ENCODE data around the gene CBLN3. TPM values are rescaled to one million over a fixed set of nuclear protein-coding genes. Genes with fewer than 3 reads are reported as not detected.

Gene CBLN3
- total RNA-seq, 4 donors from 2014 or later, result 0.30 to 2.6 (median 0.93) TPM; not detected in 1

DNA sequence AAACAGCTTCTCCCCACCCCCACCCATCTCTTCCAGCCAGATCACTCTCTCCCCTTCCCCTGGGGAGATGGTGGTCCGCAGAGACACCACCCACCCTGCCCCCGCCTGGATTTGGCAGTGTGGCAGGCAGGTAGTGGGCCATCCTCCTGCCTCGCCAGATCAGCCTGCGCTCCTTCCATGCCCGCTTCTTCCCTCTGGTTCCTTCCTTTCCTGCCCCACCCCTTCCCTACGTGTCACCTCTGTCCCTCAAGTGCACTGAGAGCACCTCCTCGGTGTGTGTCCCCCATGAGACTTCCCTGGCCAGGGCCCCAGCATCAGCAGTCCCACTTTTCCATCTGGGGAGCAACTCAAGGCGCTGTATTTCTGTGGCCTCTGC is 30.0 kb downstream of the CBLN3 start:
- no peak for DNase-seq (ENCODE audit: low spot score in 2 of 2)
- no peak for TF ChIP-seq POLR2A (IDR thresholded peaks at IDR 0.05)
- no peak for TF ChIP-seq EP300 (IDR thresholded peaks at IDR 0.05)
- no peak for TF ChIP-seq CTCF (IDR thresholded peaks at IDR 0.05)
- TF ChIP-seq POLR2AphosphoS5 (IDR thresholded peaks at IDR 0.05), result no peak

GRCh38 chr14:24398653-24399446 is 30.6 kb downstream of the CBLN3 start, which contains the start of gene NYNRIN:
Gene NYNRIN, plus strand, starts transcription at chr14:24399003. Its CDS starts 244 bp downstream, at chr14:24399247.
- no peaks in the 10 kb centered on the region for H3K9me3 ChIP-seq
- DNase-seq (ENCODE audit: low spot score in 2 of 2), result peak in 1 of 2 donors; percentile 73
- no peak for TF ChIP-seq POLR2AphosphoS5 (IDR thresholded peaks at IDR 0.05)
- H3K27me3 ChIP-seq, result no peaks in the 10 kb centered on the region
- peak within 1 kb of the TSS; percentile 62 for H3K4me3 ChIP-seq
- H3K36me3 ChIP-seq, result no peaks in the 10 kb centered on the region
- H3K27ac ChIP-seq, result peak within 1 kb of the TSS; percentile 89
- WGBS, result 7% methylated on average over 15 of the region's 57 CpGs
- peaks cover 94% of the 10 kb centered on the region for H3K4me1 ChIP-seq

More for the DNA sequence above, 30.0 kb downstream of the CBLN3 start:
- Histone ChIP-seq H3K4me1 (peaks cover 90% of the 10 kb centered on the region), H3K4me3 (peak overlapping the region; percentile 62), H3K27me3 (no peaks in the 10 kb centered on the region), H3K36me3 (no peaks in the 10 kb centered on the region), H3K27ac (peak overlapping the region; percentile 89), H3K9me3 (no peaks in the 10 kb centered on the region)
- WGBS, result 9% methylated on average over 8 of the region's 8 CpGs

DNA sequence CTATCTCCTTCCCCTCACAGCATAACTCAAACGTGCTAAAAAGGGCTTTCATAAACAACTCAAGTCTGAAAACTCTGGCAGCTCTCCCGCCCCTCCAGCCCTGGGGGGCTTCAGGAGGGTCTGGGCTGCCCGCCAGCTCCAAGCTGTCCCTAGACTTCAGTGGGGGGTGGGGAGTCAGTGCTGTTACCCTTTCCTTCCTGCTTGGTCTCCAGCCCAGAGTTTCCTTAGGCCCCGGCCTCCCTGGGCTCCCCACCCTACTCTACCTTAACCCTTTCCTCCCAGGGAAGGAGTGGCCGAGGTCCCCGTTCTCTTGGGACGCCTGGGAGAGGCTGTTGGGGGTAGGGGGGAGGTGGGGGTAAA is 31.2 kb downstream of the CBLN3 start:
- 10% methylated on average over 7 of the region's 7 CpGs for WGBS
- Histone ChIP-seq H3K36me3 (no peaks in the 10 kb centered on the region), H3K4me1 (peaks cover 89% of the 10 kb centered on the region), H3K27me3 (no peaks in the 10 kb centered on the region), H3K4me3 (peak overlapping the region; percentile 62), H3K9me3 (no peaks in the 10 kb centered on the region), H3K27ac (peak overlapping the region; percentile 89)
- DNase-seq (ENCODE audit: low spot score in 2 of 2), result no peak
- TF ChIP-seq CTCF (IDR thresholded peaks at IDR 0.05) (no peak), EP300 (IDR thresholded peaks at IDR 0.05) (no peak), POLR2A (IDR thresholded peaks at IDR 0.05) (no peak), POLR2AphosphoS5 (IDR thresholded peaks at IDR 0.05) (no peak)

DNA sequence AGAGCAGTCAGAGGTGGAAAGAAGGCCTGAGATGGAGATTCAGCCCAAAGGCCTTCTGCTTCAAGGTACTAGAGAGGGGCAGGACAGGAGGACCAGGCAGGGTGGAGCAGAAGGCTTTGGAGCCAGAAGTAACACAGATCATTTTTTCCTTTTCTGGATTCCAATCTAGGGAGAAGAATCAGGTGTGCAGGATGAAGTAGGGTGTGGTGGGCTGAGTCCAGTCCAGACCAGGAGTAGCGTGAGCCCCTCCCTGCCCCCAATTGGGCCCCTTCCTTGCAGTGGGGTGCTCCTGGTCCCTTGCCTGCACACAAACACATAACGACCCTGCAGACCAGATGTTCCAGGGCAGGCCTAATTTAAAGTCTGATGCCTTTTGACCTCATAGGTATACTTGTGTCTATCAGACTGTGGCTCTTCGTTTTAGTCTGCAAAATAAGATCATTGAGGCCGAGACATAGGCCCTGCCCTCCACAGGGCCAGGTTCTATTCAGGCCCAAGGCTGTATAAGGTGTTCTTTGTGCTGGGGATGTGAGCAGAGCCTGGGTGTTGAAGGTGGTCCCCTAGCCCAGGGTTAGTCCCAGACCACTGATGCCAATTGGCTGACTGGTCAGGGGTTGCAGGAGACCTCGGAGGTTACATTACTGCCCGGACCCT is 31.7 kb downstream of the CBLN3 start:
- no peaks in the 10 kb centered on the region for H3K27me3 ChIP-seq
- peak overlapping the region; percentile 62 for H3K4me3 ChIP-seq
- H3K36me3 ChIP-seq, result no peaks in the 10 kb centered on the region
- DNase-seq (ENCODE audit: low spot score in 2 of 2), result no peak
- TF ChIP-seq POLR2A (IDR thresholded peaks at IDR 0.05) (no peak), EP300 (IDR thresholded peaks at IDR 0.05) (no peak), POLR2AphosphoS5 (IDR thresholded peaks at IDR 0.05) (no peak), CTCF (IDR thresholded peaks at IDR 0.05) (no peak)
- peaks cover 87% of the 10 kb centered on the region for H3K4me1 ChIP-seq
- peak overlapping the region; percentile 89 for H3K27ac ChIP-seq
- 42% methylated on average over 6 of the region's 6 CpGs for WGBS
- H3K9me3 ChIP-seq, result no peaks in the 10 kb centered on the region

GRCh38 chr14:24395609-24396582 is 33.6 kb downstream of the CBLN3 start:
- DNase-seq (ENCODE audit: low spot score in 2 of 2), result peak in 1 of 2 donors; percentile 51
- no peaks in the 10 kb centered on the region for H3K9me3 ChIP-seq
- TF ChIP-seq POLR2AphosphoS5 (IDR thresholded peaks at IDR 0.05) (no peak), CTCF (IDR thresholded peaks at IDR 0.05) (no peak), POLR2A (IDR thresholded peaks at IDR 0.05) (no peak), EP300 (IDR thresholded peaks at IDR 0.05) (no peak)
- 48% methylated on average over 8 of the region's 8 CpGs for WGBS
- H3K4me3 ChIP-seq, result no peak overlapping the region
- H3K4me1 ChIP-seq, result peaks cover 81% of the 10 kb centered on the region
- peak overlapping the region; percentile 89 for H3K27ac ChIP-seq
- H3K36me3 ChIP-seq, result no peaks in the 10 kb centered on the region
- no peaks in the 10 kb centered on the region for H3K27me3 ChIP-seq
